Measurements from ENCODE around the gene BBS7. TPM values are rescaled to one million over a fixed set of nuclear protein-coding genes. Genes with fewer than 3 reads are reported as not detected.

Gene BBS7
- total and polyA plus RNA-seq, 9 of the 15 experiments (the other 6 are each of a cell fraction or from before 2014, with no cell fraction given): 13.4 to 25.8 (median 16.4) TPM

- TF ChIP-seq TCF3 (CRISPR knock-in tag; IDR thresholded peaks at IDR 0.05): peak; percentile 91
- TF ChIP-seq ETS2 (tag; IDR thresholded peaks at IDR 0.05; ENCODE audit: borderline replicate concordance, poor library complexity, severe bottlenecking): no peak
- no peak for TF ChIP-seq KDM5B (IDR thresholded peaks at IDR 0.05; ENCODE audit: insufficient replicate concordance, low read depth, low read length)
- TF ChIP-seq, protein P1, sequence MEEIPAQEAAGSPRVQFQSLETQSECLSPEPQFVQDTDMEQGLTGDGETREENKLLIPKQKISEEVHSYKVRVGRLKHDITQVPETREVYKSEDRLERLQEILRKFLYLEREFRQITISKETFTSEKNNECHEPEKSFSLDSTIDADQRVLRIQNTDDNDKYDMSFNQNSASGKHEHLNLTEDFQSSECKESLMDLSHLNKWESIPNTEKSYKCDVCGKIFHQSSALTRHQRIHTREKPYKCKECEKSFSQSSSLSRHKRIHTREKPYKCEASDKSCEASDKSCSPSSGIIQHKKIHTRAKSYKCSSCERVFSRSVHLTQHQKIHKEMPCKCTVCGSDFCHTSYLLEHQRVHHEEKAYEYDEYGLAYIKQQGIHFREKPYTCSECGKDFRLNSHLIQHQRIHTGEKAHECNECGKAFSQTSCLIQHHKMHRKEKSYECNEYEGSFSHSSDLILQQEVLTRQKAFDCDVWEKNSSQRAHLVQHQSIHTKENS (CRISPR knock-in tag; IDR thresholded peaks at IDR 0.05): no peak
- peak; percentile 36; the same call in 1 of the 2 replicates for TF ChIP-seq NR1H2 (CRISPR knock-in tag; IDR thresholded peaks at IDR 0.05)
- no peak for TF ChIP-seq MCM7 (IDR thresholded peaks at IDR 0.05)
- TF ChIP-seq ZNF24 (IDR thresholded peaks at IDR 0.05): peak; percentile 57; the same call in 1 of the 2 replicates
- no peak for TF ChIP-seq BRD4 (IDR thresholded peaks at IDR 0.05)
- no peak for TF ChIP-seq POLR3G (IDR thresholded peaks at IDR 0.05; ENCODE audit: extremely low read depth, insufficient read length, insufficient replicate concordance)
- peak in 1 of 2 experiments; percentile 65; a peak in 2 of 4 replicates for TF ChIP-seq FOXA3 (CRISPR knock-in tag; conservative IDR thresholded peaks at IDR 0.05 in 1 of 2, IDR thresholded peaks at IDR 0.05 in 1 of 2)
- TF ChIP-seq CHD1 (IDR thresholded peaks at IDR 0.05; ENCODE audit: low read length): no peak
- peak; percentile 90 for TF ChIP-seq FOXM1 (IDR thresholded peaks at IDR 0.05; ENCODE audit: low read depth)
- no peak for TF ChIP-seq FOXM1 (CRISPR knock-in tag; IDR thresholded peaks at IDR 0.05; ENCODE audit: low read depth)
- TF ChIP-seq, protein P2, sequence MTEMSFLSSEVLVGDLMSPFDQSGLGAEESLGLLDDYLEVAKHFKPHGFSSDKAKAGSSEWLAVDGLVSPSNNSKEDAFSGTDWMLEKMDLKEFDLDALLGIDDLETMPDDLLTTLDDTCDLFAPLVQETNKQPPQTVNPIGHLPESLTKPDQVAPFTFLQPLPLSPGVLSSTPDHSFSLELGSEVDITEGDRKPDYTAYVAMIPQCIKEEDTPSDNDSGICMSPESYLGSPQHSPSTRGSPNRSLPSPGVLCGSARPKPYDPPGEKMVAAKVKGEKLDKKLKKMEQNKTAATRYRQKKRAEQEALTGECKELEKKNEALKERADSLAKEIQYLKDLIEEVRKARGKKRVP (CRISPR knock-in tag; IDR thresholded peaks at IDR 0.05): 0 out of 2 replicates have a peak, but pooled peaks have one; percentile 39
- TF ChIP-seq USF2 (CRISPR knock-in tag; IDR thresholded peaks at IDR 0.05): peak; percentile 90
- TF ChIP-seq ZNF274 (IDR thresholded peaks at IDR 0.05; ENCODE audit: borderline replicate concordance, low read depth, low read length): peak; percentile 56; the same call in 1 of the 2 replicates
- no peak for TF ChIP-seq TFAM (CRISPR knock-in tag; conservative IDR thresholded peaks at IDR 0.05)
- no peak for TF ChIP-seq ZKSCAN1 (IDR thresholded peaks at IDR 0.05; ENCODE audit: low read depth, low read length)
- TF ChIP-seq EGR1 (conservative IDR thresholded peaks at IDR 0.05): no peak
- TF ChIP-seq, protein P3, sequence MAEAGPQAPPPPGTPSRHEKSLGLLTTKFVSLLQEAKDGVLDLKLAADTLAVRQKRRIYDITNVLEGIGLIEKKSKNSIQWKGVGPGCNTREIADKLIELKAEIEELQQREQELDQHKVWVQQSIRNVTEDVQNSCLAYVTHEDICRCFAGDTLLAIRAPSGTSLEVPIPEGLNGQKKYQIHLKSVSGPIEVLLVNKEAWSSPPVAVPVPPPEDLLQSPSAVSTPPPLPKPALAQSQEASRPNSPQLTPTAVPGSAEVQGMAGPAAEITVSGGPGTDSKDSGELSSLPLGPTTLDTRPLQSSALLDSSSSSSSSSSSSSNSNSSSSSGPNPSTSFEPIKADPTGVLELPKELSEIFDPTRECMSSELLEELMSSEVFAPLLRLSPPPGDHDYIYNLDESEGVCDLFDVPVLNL (CRISPR knock-in tag; IDR thresholded peaks at IDR 0.05; ENCODE audit: low read depth): no peak
- TF ChIP-seq SIN3A (IDR thresholded peaks at IDR 0.05; ENCODE audit: borderline replicate concordance in 2 of 2, control insufficient read depth in 1 of 2, low read depth in 2 of 2, low read length in 2 of 2): no peak
- TF ChIP-seq BHLHE40 (IDR thresholded peaks at IDR 0.05; ENCODE audit: low read length): peak; percentile 95
These were observed 79.3 kb downstream of the BBS7 start (continued) for GRCh38 chr4:121790976-121791375.
